UCSD-AML1 (cell line): ENCODE data around the gene HPX.

Source experiments
- DNase-seq: peaks from one replicate; lab custom pipeline; 2025; ENCODE audit not compliant: unreplicated experiment; lab: John Stamatoyannopoulos, UW

The HPX gene

DNA sequence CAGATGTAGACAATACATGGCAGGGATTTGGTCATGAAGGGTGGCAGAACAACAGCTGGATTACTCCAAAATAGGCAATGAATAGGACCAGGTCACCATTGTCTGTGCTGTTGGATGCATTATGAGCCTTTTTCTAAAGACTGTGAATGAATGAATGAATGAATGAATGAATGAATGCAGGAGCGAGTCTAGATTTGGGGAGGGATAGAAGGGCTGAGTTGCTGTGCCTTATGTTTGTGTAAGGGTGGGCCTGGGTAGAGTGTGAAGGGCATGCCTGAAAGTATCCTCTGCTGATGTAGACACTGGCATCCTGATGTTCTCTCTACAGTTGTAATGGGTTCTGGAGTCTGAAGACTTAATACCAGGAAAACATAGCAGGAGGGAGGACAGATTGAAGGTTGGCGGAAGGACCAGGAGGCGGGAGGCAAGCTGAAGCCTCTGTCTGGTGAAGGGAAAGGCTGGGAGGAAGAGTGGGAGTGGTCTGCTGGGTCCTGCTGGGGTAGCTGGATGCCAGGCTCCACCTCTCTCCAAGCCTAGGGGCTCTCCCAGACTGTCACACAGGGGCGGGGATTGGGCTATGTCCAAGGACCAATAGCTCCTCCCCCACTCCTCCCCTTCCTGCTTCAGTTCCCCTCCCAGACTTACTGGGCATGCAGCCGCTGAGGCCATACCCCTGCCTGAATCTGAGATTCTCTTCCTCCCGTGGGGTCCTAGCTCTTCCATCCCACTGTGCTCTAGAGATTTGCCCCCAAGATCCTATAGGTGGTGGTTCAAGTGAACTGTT is 28.1 kb upstream of the HPX start:
- peak; percentile 78 for DNase-seq

DNA sequence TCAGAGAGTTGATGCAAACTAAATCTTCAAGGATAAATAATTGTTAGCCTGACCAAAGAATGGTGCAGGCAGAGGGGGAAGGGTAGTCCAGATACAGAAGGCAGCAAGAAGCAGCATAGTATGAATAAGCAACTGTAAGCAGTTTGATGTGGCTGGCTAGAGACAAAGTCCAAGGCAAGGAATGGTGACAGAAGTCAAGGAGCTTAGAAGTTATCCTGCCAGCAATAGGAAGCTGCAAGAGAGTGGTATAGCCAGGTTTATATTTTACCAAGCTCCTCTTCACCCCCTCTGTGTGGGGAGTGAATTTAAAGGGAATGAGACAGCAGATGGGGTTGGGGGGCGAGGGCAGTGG is 18.3 kb upstream of the HPX start:
- DNase-seq: no peak

- DNase-seq: no peak
These were observed 17.7 kb upstream of the HPX start for GRCh38 chr11:6458352-6459098.

- no peak for DNase-seq
These were observed 17.0 kb upstream of the HPX start for GRCh38 chr11:6457581-6458320.

- no peak for DNase-seq
These were observed 15.7 kb upstream of the HPX start for GRCh38 chr11:6456361-6457073.

GRCh38 chr11:6455070-6455469 is 14.3 kb upstream of the HPX start:
- no peak for DNase-seq

DNA sequence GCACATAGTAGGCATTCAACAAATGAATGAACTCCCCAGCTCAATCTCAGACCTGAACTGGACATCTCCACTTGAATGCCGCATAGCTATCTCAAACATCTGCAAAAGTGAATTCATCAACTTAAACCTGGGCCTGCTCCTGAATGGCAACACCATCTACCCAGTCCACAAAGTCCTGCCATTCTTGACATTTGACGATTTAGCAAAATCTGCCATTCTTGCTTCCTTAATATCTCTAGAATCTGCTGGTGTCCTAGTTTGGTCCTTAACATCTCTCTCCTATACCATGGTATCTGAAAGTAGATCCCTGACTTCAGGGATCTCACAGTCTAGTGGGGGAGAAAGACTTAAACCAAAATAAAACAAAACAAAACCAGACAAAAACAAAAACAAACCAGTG is 12.4 kb upstream of the HPX start:
- no peak for DNase-seq

- no peak for DNase-seq
These were observed 11.4 kb upstream of the HPX start for GRCh38 chr11:6452219-6452618.

- no peak for DNase-seq
These were observed 7.8 kb upstream of the HPX start for GRCh38 chr11:6448574-6448973.

GRCh38 chr11:6443269-6444003 is 2.6 kb upstream of the HPX start:
- DNase-seq: peak; percentile 59

- no peak for DNase-seq
These were observed 1.7 kb upstream of the HPX start for GRCh38 chr11:6442441-6442840.

- peak; percentile 47 for DNase-seq
These were observed 1.7 kb downstream of the HPX start for GRCh38 chr11:6438979-6439571.

DNA sequence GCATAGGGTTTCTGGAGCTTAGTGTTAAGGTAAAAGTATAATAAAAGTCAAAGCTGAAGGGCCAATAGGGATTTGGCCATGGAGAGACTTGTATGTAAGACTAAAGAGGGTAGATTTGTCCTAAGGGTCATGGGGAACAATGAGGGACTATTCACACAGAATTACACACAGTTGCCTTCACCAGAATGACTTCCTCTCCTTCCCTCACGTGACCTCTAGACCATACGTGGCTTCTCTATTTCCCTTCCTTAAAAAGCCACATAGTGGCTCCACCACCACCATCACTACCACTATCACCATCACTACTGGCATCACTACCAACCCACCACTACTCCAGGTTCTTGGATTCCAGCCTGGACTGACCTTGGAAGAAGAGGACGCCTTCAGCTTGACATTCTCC is 2.8 kb downstream of the HPX start:
- no peak for DNase-seq

- DNase-seq: no peak
These were observed 3.4 kb downstream of the HPX start for GRCh38 chr11:6437423-6437822.

DNA sequence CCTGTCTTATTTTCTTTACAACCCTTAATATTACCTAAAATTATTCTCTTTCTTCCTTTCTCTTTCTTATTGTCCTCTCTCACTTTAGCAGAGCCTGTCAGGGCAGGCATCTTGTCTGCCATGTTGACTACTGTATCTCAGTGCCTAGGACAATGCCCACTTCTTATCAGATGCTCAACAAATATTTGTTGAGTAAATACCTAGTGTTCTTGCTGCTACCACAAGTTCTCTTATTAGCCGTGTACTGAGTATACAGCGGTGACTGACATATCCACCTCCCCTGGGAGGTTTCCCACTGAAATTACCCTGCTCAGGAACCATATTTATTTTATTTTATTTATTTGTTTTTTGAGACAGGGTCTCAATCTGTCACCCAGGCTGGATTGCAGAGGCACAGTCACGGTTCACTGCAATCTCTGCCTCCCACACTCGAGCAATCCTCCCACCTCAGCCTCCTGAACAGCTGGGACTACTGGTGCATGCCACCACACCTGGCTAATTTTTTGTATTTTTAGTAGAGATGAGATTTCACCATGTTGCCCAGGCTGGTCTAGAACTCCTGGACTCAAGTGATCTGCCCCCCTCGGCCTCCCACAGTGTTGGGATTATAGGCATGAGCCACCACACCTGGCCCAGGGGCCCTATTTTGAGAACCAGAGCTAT is 6.7 kb downstream of the HPX start:
- DNase-seq: no peak

- no peak for DNase-seq
These were observed 8.9 kb downstream of the HPX start for GRCh38 chr11:6431861-6432260.

DNA sequence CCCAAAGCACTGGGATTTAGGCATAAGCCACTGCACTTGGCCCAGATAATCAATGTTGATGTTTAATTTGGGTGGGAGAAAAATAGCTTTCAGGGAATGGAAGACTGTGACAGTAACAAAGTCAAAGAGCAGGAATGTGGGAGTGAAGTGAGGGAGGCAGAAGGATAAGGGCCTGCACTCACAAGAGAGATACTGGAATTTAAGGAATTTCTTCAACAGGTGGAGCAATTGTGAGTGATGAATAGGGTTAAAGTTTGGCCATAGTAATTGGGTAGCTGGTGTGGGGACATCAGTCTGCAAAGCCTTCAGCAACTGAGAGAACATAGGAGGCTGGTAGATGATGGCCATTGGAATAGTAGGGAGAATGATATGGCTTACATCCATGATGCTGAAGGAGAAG is 13.3 kb downstream of the HPX start:
- DNase-seq: no peak

DNA sequence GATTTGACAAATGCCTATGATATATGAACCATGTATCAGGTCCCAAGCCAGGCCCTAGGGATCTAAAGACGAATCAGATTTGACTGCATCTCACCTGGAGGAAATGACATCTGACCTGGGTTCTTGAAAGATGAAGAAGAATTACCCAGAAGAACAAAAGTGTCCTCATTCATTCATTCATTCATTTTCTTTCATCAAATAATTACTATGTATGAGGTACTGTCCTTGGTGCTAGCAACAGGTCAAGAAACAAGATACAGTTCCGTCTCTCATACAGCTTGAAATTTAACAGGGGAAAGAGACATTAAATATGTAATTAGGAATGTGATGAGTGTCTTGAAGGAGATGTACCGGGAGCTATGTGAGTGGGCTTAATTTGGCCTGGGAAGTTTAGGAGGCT is 20.1 kb downstream of the HPX start:
- DNase-seq: no peak

GRCh38 chr11:6419009-6419631 is 21.7 kb downstream of the HPX start, which contains the start of gene APBB1:
Gene APBB1, minus strand, starts transcription at chr11:6419094. Its CDS starts 7,747 bp downstream, at chr11:6411347.
- no peak for DNase-seq
